Mammary epithelial cell (primary cell): ENCODE measurements around the gene GOLGA8S.

ENCODE experiments used
- CTCF ChIP-seq, 2 donors: IDR thresholded peaks in 1 of 2; conservative IDR thresholded peaks in 1 of 2; 2 replicates each; pipeline ENCODE4 v1.5.1; 2011 to 2012; ENCODE audit warnings: inconsistent platforms in 2 of 2, low read length in 2 of 2, mild to moderate bottlenecking in 2 of 2, control low read depth in 1 of 2, low read depth in 1 of 2; ENCODE audit not compliant: insufficient read depth in 1 of 2; ENCODE audit errors: extremely low read depth in 1 of 2
- EZH2 ChIP-seq: IDR thresholded peaks from 2 replicates; pipeline ENCODE4 v1.6.1; 2012; ENCODE audit warnings: low read length, inconsistent platforms, borderline replicate concordance

- no peak for TF ChIP-seq EZH2
- TF ChIP-seq CTCF (conservative IDR thresholded peaks at IDR 0.05 in 1 of 2, IDR thresholded peaks at IDR 0.05 in 1 of 2; ENCODE audit: extremely low read depth in 1 of 2, insufficient read depth in 1 of 2, low read depth in 1 of 2, low read length in 2 of 2): no peak
Observed at GRCh38 chr15:23372284-23372683, 17.7 kb downstream of the GOLGA8S start.
